LNCAP (cell line): ENCODE measurements around the gene NID1.

Experiments
- CTCF ChIP-seq: fragments of 450-650 bp; IDR thresholded peaks from 2 replicates; pipeline ENCODE4 v1.5.1; 2017; ENCODE audit warnings: mild to moderate bottlenecking

The NID1 gene

GRCh38 chr1:235951661-235952060 is 113.2 kb downstream of the NID1 start:
- TF ChIP-seq CTCF: no peak

GRCh38 chr1:235950318-235950717 is 114.6 kb downstream of the NID1 start:
- TF ChIP-seq CTCF: no peak

GRCh38 chr1:235948774-235949427 is 116.0 kb downstream of the NID1 start:
- TF ChIP-seq CTCF: no peak

GRCh38 chr1:235947989-235948388 is 116.9 kb downstream of the NID1 start:
- TF ChIP-seq CTCF: no peak

- no peak for TF ChIP-seq CTCF
Observed at GRCh38 chr1:235946571-235946981, 118.3 kb downstream of the NID1 start.

GRCh38 chr1:235945775-235946570 is 118.9 kb downstream of the NID1 start:
- TF ChIP-seq CTCF: no peak

- TF ChIP-seq CTCF: no peak
Observed at GRCh38 chr1:235943581-235944114, 121.2 kb downstream of the NID1 start.
